HG03196 (cell line): Measurements from ENCODE around the gene UBAP2.

Source experiments
- ATAC-seq: cut with Tn5 transposase; IDR thresholded peaks from one replicate; pipeline ENCODE4 v1.9.1; 2021; ENCODE audit not compliant: unreplicated experiment

Gene UBAP2

DNA sequence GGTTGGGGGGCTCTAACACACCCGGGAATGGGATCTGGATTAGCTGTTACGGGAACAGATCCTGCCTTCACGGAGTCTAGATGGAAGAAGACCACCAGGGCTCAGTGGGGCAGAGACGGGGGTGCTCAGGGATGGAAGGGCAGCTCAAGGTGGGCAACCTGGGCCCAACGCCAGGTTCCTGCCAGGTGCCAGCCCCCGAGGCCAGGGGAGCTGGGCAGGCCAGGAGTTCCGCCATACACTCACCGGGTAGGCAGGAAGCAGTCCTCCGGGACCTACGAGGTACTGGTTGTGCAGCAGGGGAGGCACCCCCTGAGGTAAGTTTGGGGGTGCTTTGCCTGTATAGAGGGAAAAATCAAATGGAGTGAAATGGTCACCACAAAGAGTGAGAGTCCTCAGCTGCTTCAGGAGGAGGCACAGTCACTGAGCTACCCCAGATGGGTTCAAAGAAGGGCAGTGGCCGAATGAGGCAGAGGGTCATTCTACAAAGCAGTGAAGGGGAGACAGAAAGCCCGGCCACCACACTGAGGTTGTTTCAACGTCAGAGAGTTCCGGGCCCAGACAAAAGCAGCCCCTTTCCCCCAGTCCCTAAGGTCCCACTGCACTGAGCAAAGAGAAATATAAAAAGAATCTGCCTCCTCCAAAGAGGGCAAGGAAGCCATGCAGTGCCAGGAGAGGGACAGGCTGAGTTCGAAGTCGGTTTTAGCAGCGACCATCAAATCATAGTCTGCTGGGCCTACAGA is 121.8 kb downstream of the UBAP2 start:
- no peak for ATAC-seq

DNA sequence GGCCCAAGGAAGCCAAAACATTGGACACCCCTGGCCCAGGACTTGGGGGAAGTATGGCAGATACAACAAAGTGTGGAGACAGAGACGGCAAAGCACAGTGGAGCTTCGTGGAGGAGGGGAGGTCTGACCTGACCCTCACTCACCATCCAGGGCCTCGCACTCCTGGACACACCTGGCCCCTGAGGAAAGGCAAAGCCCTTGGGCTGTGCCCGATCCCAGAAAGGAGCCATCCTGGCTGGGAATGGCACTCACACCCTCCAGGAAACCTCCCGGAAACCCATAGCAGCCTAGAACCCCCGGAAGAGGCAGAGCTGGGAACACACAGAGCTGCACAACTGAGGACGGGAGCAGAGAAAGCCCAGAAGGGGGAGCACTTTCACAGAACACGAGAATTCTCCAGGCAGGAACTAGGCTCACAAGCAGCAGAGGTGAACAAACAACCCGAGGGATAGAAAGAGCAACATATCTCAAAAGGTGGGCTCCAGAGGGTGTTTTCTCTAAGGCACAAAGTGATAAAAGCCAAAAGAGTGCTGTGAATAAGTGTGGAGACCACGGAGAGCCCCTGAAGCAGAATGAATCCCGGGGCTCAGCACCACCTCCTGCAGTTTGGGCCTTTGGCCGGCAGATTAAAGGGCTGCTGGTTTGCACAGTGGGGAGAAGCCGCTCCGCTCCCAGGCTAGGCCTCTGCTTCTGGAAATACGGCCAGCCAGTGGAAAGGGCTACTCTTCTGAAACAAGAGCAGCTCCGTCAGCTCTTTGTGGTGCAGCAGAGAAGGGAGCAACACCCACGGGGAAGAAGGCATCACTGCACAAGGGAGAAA is 123.5 kb downstream of the UBAP2 start:
- no peak for ATAC-seq

DNA sequence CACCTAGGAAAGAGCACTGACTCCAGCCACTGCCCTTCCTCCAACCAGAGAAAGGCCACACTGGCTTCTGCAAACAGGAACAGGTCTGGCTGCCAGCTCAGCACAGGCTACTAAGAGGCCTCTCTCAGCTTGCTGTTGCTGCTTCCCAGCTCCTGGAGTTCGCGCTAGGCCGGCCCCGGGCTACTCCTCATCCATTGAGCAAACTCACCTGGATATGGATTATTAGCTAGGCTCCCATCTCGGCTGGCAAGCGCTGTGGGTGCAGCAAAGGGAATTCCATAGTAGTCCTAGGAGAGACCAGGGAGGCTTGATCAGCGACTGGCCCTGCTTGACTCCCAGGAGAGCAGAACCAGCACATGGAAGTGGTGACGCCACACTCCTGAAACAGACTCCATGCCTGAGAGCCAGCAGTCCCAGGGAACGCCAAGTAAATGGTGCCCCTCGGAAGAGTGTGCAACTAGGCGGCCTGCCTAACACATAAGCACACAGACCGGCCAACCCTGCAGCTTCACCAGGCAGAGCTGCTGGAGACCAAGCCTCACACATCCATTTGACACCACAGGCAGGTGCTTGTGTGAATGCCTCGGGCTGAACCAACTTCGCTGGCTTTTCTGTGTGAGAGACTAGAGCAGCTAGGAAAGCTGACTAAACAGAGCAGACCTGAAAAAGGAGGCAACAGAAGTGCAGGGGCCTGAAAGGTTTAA is 124.5 kb downstream of the UBAP2 start:
- no peak for ATAC-seq

DNA sequence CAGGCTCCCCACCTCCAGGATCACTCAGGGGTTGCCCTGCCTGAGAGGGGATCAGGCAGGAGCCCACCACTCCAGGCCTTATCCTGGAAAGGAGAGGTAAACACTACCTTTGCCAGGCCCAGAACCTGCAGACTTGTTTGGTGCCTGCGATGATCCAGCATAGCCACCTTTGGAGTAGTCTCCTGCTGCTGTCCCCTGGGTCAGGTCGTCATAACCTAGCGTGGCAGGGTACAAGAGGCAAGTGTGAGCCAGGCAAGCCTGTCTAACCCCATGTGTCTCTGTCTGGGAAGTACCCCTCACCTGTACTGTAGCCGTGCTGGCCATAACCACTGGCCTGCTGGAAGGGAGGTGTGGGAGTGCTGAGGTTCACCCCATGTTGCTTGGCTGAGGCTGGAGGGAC is 125.6 kb downstream of the UBAP2 start:
- no peak for ATAC-seq

DNA sequence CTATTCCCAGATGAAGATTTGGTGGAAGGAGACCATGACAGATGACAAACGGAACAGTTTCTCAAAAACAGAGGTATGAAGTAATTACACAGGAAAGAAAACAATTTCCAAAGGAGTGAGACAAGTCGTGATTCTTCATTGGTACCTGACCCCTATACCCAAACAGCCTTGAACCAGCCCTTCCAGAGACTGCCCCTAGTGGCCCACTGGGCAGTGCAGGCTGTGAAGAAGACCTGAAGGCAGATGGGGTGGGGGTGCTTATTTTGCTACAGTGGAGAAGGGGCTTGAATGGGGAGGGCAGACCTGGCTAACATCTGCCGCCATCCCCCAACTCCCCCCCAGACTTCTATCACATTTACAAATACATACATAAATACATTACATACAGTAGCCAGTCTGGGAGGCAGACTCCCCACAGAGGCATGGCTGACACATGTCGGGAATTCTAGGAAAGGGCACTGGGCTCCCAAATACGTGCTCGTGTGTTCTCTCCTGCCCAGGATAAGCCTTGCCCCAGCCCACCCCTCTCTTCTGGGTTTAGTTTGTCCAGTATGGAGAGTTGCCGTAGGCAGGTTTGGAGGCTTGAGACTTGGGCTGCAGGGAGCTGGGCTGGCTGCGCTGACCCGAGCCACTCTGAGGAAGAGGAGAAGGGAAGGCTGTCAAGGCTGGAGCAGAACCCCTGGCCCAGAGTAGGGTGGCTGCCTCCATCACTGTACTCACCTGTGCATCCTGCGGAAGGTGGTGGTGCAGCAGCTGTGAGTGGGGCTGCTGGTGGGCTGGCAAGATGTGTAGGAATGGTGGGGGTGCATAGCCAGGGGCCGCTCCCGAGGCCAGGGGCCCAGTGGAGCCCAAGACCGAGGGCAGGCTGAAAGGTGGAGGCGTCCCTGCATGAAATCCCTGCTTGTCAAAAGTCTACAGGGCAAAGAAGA is 126.5 kb downstream of the UBAP2 start:
- no peak for ATAC-seq

DNA sequence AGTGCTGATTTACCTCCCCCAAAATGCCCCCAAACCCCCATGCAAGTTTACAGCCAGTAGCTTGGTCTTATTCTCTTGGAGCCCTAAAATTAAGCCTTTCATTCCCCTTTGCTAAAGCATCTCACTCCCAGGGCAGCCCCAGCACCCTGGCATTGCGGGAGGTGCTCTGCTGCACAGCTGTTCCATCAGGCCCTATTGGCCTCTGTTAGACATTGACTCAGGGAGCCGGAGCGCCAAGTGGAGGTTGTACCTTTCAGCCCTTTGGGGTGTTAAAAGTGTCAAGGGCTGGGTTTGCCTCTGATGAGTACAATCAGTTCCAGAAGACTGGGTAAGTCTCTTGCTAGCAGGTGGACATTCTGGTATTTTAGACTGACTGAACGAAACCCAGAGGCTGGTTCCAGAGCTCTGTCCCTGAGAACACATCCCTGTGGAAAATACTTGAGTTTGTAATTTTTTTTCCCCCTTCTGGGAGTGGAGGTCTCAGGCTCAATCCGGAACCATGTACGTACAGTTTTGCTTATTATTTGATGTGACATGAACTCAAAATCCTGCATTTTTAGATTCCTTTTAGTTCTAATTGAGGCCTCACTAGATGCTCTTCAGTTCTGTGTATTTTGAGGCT is 129.3 kb downstream of the UBAP2 start:
- no peak for ATAC-seq

DNA sequence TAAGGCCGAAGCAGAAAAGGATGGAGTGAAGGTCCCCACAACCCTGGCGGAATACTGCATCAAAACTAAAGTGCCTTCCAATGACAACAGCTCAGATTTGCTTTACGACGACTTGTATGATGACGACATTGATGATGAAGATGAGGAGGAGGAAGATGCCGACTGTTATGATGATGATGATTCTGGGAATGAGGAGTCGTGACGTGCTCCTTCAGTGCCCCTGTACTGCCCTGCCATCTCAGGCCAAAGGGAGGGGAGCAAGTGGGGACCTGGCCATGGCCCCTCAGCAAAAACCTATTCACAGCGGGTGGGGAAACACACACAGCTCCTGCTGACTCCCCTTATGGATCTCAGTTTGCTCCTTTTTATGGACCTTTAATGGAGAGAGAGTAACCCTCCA is 131.7 kb downstream of the UBAP2 start:
- ATAC-seq, result no peak

DNA sequence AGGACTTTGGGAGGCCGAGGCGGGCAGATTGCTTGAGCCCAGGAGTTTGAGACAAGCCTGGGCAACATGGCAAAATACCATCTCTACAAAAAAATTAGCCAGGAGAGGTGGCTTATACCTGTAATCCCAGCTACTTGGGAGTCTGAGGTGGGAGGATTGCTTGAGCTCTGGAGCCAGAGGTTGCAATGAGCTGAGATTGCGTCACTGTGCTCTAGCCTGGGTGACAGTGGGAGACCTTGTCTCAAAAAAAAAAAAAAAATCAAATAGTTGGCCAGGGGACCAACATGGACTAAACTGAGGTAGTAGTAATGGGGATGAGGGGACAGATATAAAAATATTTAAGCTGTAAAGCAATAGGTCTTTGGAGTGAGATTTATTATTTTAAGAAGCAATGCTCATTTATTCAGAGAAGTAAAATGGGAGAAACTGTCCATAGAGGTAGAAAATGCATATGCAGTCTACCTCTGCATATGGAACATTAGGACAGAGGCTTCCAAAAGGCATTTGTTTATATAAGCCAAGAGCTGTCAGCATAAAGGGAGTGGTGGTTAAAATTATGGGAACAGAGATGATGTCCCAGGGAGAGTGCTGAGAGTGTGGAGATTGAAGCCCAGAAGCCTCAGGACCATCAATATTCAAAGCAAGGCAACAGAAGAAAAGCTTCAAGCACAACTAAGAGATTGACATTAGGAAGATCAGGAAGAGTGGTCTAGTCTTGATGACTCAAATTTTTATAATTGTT is 133.6 kb downstream of the UBAP2 start:
- no peak for ATAC-seq

DNA sequence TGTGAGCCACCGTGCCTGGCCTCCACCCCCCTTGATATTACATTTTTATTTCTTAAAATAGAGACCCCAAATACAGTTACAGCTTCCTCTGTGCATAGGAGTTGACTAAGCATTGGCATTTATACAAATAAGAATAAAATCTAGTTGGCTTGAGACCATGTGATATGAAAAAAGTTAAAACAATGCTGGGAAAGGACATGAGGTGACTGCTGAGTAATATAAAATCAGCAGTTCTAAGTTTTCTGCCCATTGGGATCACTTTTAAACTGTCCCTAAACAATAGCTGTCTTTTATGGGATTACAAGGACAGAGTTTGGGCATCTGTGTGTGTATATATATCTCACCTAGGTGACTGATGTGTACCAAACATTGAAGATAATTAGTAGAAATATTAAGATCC is 135.1 kb downstream of the UBAP2 start:
- ATAC-seq, result no peak

DNA sequence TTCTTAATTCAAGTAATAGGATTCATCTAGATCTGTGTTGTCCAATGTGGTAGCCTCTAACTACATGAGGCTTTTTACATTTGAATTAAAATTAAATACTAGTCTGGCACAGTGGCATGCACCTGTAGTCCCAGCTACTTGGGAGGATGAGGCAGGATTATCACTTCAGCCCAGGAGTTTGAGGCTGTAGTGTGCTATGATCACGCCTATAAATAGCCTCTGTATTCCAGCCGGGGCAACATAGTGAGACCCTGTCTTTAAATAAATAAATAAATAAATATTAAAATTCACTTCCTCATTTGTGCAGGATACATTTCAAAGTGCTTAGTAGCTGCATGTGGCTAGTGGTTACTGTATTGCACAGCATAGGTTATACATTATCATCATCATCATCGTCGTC is 139.9 kb downstream of the UBAP2 start:
- no peak for ATAC-seq

DNA sequence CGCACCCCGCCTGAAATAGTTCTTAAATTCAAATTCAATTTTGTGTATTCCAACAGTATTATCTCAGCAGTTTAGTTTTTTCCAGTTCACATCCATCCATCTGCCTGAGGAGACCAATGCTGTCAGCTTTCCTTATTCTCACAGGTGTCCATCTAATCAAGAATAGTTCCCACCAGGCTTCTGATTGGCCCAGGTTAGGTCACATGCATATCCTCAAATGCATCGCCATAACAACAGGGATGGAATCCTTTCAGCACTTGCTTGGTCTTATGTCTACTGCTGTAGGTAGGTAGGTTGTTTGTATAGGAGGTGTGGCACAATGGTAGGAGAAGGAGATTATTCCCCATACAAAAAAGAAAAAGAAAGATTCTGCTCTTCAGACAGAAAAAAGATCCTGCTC is 140.6 kb downstream of the UBAP2 start:
- no peak for ATAC-seq

DNA sequence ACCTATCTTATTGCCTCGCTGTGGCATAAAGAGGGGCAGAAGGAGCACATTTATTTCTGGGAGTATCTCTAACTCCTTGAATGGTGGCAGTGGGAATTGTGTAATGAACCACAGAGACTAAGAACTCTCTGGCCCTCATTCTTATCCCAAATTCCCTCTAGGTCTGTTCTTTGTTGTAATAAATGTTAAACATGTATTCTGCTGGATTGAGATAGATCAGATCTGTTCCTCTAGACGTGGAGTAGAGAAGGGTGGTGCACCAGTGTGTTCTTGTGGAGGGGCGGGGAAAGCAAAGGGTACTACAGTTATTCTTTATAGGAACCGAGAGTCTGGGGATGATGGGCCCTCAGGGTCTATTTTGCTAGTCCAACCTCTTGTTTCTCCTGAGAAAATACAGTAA is 141.3 kb downstream of the UBAP2 start:
- ATAC-seq, result no peak

DNA sequence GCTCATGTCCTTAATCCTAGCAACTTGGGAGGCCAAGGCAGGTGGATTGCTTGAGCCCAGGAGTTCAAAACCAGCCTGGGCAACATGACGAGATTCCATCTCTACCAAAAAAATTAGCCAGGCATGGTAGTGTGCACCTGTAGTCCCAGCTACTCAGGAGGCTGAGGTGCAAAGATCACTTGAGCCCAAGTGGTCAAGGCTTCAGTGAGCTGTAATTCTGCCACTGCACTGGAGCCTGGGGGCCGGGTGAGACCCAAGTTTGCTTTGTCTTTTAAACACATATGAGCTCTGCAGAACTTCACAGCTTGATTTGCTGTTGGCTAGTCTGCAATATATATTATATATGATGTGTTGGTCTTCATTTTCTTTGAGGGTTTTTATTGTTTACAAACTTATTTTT is 141.9 kb downstream of the UBAP2 start:
- no peak for ATAC-seq

DNA sequence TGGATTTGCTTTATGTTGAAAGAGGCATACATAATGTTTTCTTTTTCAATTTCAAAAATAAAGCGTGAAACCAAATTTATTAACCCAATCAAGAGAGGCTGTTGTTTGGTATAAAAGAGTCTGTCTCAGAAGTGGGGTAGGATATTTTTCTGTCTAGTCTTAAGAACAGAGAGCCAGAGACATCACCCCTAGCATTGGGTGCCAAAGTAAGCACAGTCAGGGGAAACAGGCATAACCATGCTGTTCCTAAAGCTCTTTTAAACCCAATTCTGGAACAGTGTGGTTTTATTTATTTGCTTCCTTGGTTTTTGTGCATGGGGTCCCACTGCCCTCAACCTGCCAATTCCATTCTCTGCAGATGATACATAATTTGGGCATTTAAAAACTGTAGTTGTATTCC is 143.6 kb downstream of the UBAP2 start:
- ATAC-seq, result no peak

DNA sequence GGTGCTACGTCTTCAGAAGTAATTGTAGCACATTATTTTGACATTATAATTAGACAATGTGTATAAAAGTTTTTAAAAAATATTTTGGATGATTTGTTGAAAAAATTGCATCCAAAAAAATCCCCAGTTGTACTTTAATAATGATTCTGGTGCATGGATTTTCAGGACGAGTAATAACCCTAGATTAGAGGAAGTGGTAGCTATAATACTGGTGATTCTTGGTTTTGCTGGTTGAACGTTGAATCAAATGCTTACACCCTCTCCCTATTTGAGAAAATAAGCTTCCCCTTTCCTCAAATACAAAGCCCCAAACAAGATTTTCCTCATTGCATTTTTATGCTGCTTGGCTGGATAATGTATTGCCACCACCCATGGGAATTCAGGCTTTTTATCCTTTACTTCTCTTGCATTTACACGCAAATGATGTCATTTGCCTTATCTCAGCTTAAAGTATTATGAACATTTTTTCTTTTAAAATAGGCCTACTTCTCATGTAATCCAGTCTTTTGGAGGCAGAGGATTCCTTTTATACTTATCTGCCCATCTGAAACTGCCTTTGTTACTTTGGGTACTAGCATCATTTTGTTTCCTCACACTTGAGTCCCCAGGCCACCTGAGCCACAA is 145.4 kb downstream of the UBAP2 start:
- ATAC-seq, result no peak

DNA sequence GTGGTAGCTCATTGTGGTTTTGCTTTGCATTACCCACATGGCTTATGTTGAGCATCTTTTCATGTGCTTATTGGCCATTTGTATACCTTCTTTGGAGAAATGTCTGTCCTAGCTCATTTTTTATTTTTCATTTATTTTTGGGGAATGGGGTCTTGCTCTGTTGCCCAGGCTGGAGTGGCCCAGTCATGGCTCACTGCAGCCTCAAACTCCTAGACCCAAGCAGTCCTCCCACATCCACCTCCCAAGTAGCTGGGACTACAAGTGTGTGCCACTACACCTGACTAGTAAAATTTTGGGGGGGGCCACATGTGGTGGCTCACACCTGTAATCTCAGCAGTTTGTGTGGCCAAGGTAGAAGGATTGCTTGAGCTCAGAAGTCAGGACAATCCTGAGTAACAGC is 154.4 kb downstream of the UBAP2 start:
- no peak for ATAC-seq

DNA sequence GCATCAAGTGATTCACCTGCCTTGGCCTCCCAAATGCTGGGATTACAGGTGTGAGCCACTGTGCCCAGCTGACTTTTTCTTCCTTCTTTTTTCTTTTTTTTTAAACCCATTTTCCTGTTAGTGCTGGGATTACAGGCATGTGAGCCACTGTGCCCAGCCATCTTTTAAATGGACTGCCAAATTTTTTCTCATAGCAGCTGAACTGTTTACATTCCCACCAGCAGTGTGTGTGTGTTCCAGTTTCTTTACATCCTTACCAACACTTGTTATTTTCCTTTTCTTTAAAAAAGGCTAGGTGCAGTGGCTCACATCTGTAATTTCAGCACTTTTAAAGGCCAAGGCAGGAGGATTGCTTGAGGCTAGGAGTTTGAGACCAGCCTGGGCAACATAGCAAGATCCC is 154.8 kb downstream of the UBAP2 start:
- ATAC-seq, result no peak

DNA sequence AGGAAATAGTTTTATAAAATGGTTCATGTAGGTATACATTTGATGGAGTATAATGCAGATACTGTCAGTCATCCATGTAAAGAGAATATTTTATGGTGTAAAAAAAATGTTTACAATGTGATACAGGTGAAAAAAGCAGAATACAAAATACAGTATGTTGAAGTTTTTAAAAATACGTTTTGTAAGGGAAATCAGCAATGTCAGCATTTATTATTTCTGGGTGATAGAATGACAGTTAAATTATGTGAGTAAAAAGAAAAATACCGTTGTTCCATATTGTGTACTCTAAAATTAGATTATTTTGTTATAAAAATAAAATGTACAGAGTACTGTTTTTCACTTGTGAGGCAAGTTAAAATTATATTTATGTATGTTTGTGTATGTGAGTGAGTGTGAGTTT is 162.7 kb downstream of the UBAP2 start:
- ATAC-seq, result no peak
